A549 (cell line): Measurements from ENCODE around the gene SRRM1.

Experiments used
- CBX8 ChIP-seq: fragments of 200-600 bp; sonication (generic); IDR thresholded peaks from 2 replicates; pipeline ENCODE4 v1.6.1; 2016
- CHD2 ChIP-seq: fragments of 150-350 bp; IDR thresholded peaks from 2 replicates; pipeline ENCODE4 v1.6.1; 2014; ENCODE audit warnings: low read length; ENCODE audit not compliant: partially characterized antibody
- CTCF ChIP-seq: fragments of >200 bp; sonication (Bioruptor Twin); formaldehyde crosslinking; IDR thresholded peaks from 3 replicates; pipeline ENCODE4 v1.5.1; 2016
- EP300 ChIP-seq, 2 experiments: fragments of >200 bp; sonication (Bioruptor Twin); formaldehyde crosslinking; IDR thresholded peaks; 2 replicates in 1 of 2; 3 replicates in 1 of 2; pipeline ENCODE4 v1.6.1; 2016 to 2017
- KDM5A ChIP-seq: fragments of 200-600 bp; sonication (generic); IDR thresholded peaks from 2 replicates; pipeline ENCODE4 v1.6.1; 2016; ENCODE audit warnings: antibody characterized with exemption, mild to moderate bottlenecking
- MAX ChIP-seq: IDR thresholded peaks from 2 replicates; pipeline ENCODE4 v1.6.1; 2012
- MAZ ChIP-seq: fragments of 150-350 bp; IDR thresholded peaks from 2 replicates; pipeline ENCODE4 v1.6.1; 2014; ENCODE audit warnings: antibody characterized with exemption, low read depth, low read length, borderline replicate concordance
- MYC ChIP-seq: IDR thresholded peaks from 2 replicates; pipeline ENCODE4 v1.6.1; 2012; ENCODE audit warnings: mild to moderate bottlenecking, inconsistent platforms, low read length, improper control_type of control experiment, borderline replicate concordance
- PBX3 ChIP-seq: IDR thresholded peaks from 2 replicates; pipeline ENCODE4 v1.6.1; 2012
- PHF8 ChIP-seq: fragments of 200-600 bp; sonication (generic); IDR thresholded peaks from 2 replicates; pipeline ENCODE4 v1.6.1; 2016; ENCODE audit warnings: low read depth, mild to moderate bottlenecking, antibody characterized with exemption, moderate library complexity, borderline replicate concordance
- POLR2A ChIP-seq: IDR thresholded peaks from 2 replicates; pipeline ENCODE4 v1.6.1; 2012; ENCODE audit warnings: mild to moderate bottlenecking, low read length
- REST ChIP-seq: fragments of 200-600 bp; sonication (generic); IDR thresholded peaks from 2 replicates; pipeline ENCODE4 v1.6.1; 2016; ENCODE audit warnings: antibody characterized with exemption, mild to moderate bottlenecking, moderate library complexity
- SMC3 ChIP-seq: fragments of >200 bp; sonication (Bioruptor Twin); formaldehyde crosslinking; IDR thresholded peaks from 3 replicates; pipeline ENCODE4 v1.6.1; 2018; ENCODE audit warnings: inconsistent platforms
- ZSCAN20 ChIP-seq: fragments of 250-450 bp; sonication (Bioruptor Pico); IDR thresholded peaks from 2 replicates; pipeline ENCODE4 v1.8.0; 2022; ENCODE audit warnings: mild to moderate bottlenecking, moderate library complexity

GRCh38 chr1:24664507-24665033, 21.5 kb downstream of the SRRM1 start:
- TF ChIP-seq MAX (no peak), CTCF (no peak), REST (no peak), POLR2A (no peak), CHD2 (no peak), SMC3 (no peak), ZSCAN20 (no peak), PBX3 (no peak), MAZ (no peak), CBX8 (no peak), EP300 (IDR thresholded peaks at IDR 0.05) (no peak), KDM5A (no peak), PHF8 (no peak), MYC (no peak)
